ENCODE results near the gene IGHMBP2. TPM values are rescaled to one million over a fixed set of nuclear protein-coding genes. Genes with fewer than 3 reads are reported as not detected.

The IGHMBP2 gene
- total RNA-seq, 2 experiments from 2014 or later = 29.7 to 32.8 TPM

- Mint-ChIP-seq H3K36me3 (peaks cover 1% of the 10 kb centered on the region), H3K4me1 (no peaks in the 10 kb centered on the region), H3K9me3 (no peaks in the 10 kb centered on the region), H3K27ac (no peak overlapping the region), H3K27me3 (no peaks in the 10 kb centered on the region), H3K4me3 (no peak overlapping the region)
- ATAC-seq (ENCODE audit: low read depth) (no peak), DNase-seq (no peak)
- POLR2A ChIA-PET = no interaction called here
Observed at GRCh38 chr11:68935516-68936357, 32.0 kb downstream of the IGHMBP2 start.

- H3K36me3 Mint-ChIP-seq = peaks cover 1% of the 10 kb centered on the region
- ATAC-seq (ENCODE audit: low read depth) = no peak
- no peaks in the 10 kb centered on the region for H3K27me3 Mint-ChIP-seq
Observed at GRCh38 chr11:68936358-68936636, 32.6 kb downstream of the IGHMBP2 start.

GRCh38 chr11:68936676-68937620, 33.3 kb downstream of the IGHMBP2 start:
- Mint-ChIP-seq H3K36me3 (peaks cover 1% of the 10 kb centered on the region), H3K4me3 (no peak overlapping the region), H3K4me1 (no peaks in the 10 kb centered on the region), H3K27ac (no peak overlapping the region), H3K9me3 (no peaks in the 10 kb centered on the region), H3K27me3 (no peaks in the 10 kb centered on the region)
- DNase-seq (no peak), ATAC-seq (ENCODE audit: low read depth) (no peak)
- POLR2A ChIA-PET = no interaction called here

More at GRCh38 chr11:68936358-68936636, 32.6 kb downstream of the IGHMBP2 start:
- H3K4me3 Mint-ChIP-seq = no peak overlapping the region
- DNase-seq = no peak
- no peak overlapping the region for H3K27ac Mint-ChIP-seq
- no peaks in the 10 kb centered on the region for H3K9me3 Mint-ChIP-seq
- H3K4me1 Mint-ChIP-seq = no peaks in the 10 kb centered on the region
- POLR2A ChIA-PET = no interaction called here

- ATAC-seq (ENCODE audit: low read depth) (no peak), DNase-seq (no peak)
- H3K27ac Mint-ChIP-seq = no peak overlapping the region
- no peaks in the 10 kb centered on the region for H3K27me3 Mint-ChIP-seq
- POLR2A ChIA-PET = no interaction called here
- no peaks in the 10 kb centered on the region for H3K9me3 Mint-ChIP-seq
- no peak overlapping the region for H3K4me3 Mint-ChIP-seq
- no peaks in the 10 kb centered on the region for H3K4me1 Mint-ChIP-seq
- no peaks in the 10 kb centered on the region for H3K36me3 Mint-ChIP-seq
Observed at GRCh38 chr11:68938088-68938487, 34.4 kb downstream of the IGHMBP2 start.

- POLR2A ChIA-PET = no interaction called here
- Mint-ChIP-seq H3K27me3 (no peaks in the 10 kb centered on the region), H3K4me3 (no peak overlapping the region), H3K36me3 (no peaks in the 10 kb centered on the region), H3K9me3 (no peaks in the 10 kb centered on the region), H3K4me1 (no peaks in the 10 kb centered on the region), H3K27ac (no peak overlapping the region)
- DNase-seq = no peak
- ATAC-seq (ENCODE audit: low read depth) = no peak
Observed at GRCh38 chr11:68938816-68939582, 35.3 kb downstream of the IGHMBP2 start.

GRCh38 chr11:68939583-68940555, 36.2 kb downstream of the IGHMBP2 start:
- Mint-ChIP-seq H3K4me1 (no peaks in the 10 kb centered on the region), H3K36me3 (no peaks in the 10 kb centered on the region), H3K27me3 (no peaks in the 10 kb centered on the region), H3K9me3 (no peaks in the 10 kb centered on the region), H3K4me3 (no peak overlapping the region), H3K27ac (no peak overlapping the region)
- no peak for DNase-seq
- POLR2A ChIA-PET = no interaction called here
- no peak for ATAC-seq (ENCODE audit: low read depth)

GRCh38 chr11:68940651-68941323, 37.1 kb downstream of the IGHMBP2 start:
- Mint-ChIP-seq H3K9me3 (no peaks in the 10 kb centered on the region), H3K4me3 (no peak overlapping the region), H3K4me1 (no peaks in the 10 kb centered on the region), H3K27me3 (no peaks in the 10 kb centered on the region), H3K27ac (no peak overlapping the region), H3K36me3 (no peaks in the 10 kb centered on the region)
- ATAC-seq (ENCODE audit: low read depth) (no peak), DNase-seq (no peak)
- POLR2A ChIA-PET = no interaction called here

GRCh38 chr11:68941324-68942094, 37.8 kb downstream of the IGHMBP2 start:
- Mint-ChIP-seq H3K27ac (no peak overlapping the region), H3K4me1 (no peaks in the 10 kb centered on the region), H3K36me3 (no peaks in the 10 kb centered on the region), H3K4me3 (no peak overlapping the region), H3K27me3 (no peaks in the 10 kb centered on the region), H3K9me3 (no peaks in the 10 kb centered on the region)
- ATAC-seq (ENCODE audit: low read depth) (no peak), DNase-seq (no peak)
- POLR2A ChIA-PET = interaction anchor here (0.6 kb wide), 1 partner anchor 975 kb away, joined by 4 read pairs; no protein-coding TSS in a partner anchor

- Mint-ChIP-seq H3K36me3 (no peaks in the 10 kb centered on the region), H3K4me1 (no peaks in the 10 kb centered on the region), H3K27me3 (no peaks in the 10 kb centered on the region), H3K4me3 (no peak overlapping the region), H3K27ac (no peak overlapping the region), H3K9me3 (no peaks in the 10 kb centered on the region)
- no peak for ATAC-seq (ENCODE audit: low read depth)
- POLR2A ChIA-PET = interaction anchor here (0.6 kb wide), 1 partner anchor 975 kb away, joined by 4 read pairs; no protein-coding TSS in a partner anchor
- DNase-seq = no peak
Observed at GRCh38 chr11:68942095-68942620, 38.5 kb downstream of the IGHMBP2 start.

GRCh38 chr11:68942751-68943271, 39.1 kb downstream of the IGHMBP2 start:
- Mint-ChIP-seq H3K27me3 (no peaks in the 10 kb centered on the region), H3K27ac (no peak overlapping the region), H3K4me1 (no peaks in the 10 kb centered on the region), H3K9me3 (no peaks in the 10 kb centered on the region), H3K4me3 (no peak overlapping the region), H3K36me3 (no peaks in the 10 kb centered on the region)
- ATAC-seq (ENCODE audit: low read depth) = no peak
- no peak for DNase-seq
- POLR2A ChIA-PET = no interaction called here

- no peaks in the 10 kb centered on the region for H3K4me1 Mint-ChIP-seq
- no peak for DNase-seq
- POLR2A ChIA-PET = no interaction called here
- H3K27ac Mint-ChIP-seq = no peak overlapping the region
- H3K9me3 Mint-ChIP-seq = no peaks in the 10 kb centered on the region
- H3K4me3 Mint-ChIP-seq = no peak overlapping the region
- no peaks in the 10 kb centered on the region for H3K36me3 Mint-ChIP-seq
- no peak for ATAC-seq (ENCODE audit: low read depth)
- no peaks in the 10 kb centered on the region for H3K27me3 Mint-ChIP-seq
Observed at GRCh38 chr11:68946416-68947090, 42.9 kb downstream of the IGHMBP2 start.
